HG02588 (cell line): Measurements from ENCODE around the gene LSM12.
"Not testable (repeated sequence)": the region's sequence is repeated elsewhere in the genome, so short reads cannot be mapped to it uniquely, and the experiment has no call there.

Source experiments
- ATAC-seq: cut with Tn5 transposase; IDR thresholded peaks from one replicate; pipeline ENCODE4 v1.9.1; 2021; ENCODE audit warnings: mild to moderate bottlenecking, moderate library complexity; ENCODE audit not compliant: unreplicated experiment

Gene LSM12

GRCh38 chr17:44066204-44066930 lies at the start of gene LSM12:
LSM12 (minus strand) TSS chr17:44066671; CDS start chr17:44066587, 84 bp downstream.
- ATAC-seq: peak; percentile 61

- no peak for ATAC-seq
Measured at GRCh38 chr17:44115585-44116415, 49.3 kb upstream of the LSM12 start.

- ATAC-seq: no peak
Measured at GRCh38 chr17:44113868-44114840, 47.7 kb upstream of the LSM12 start.

DNA sequence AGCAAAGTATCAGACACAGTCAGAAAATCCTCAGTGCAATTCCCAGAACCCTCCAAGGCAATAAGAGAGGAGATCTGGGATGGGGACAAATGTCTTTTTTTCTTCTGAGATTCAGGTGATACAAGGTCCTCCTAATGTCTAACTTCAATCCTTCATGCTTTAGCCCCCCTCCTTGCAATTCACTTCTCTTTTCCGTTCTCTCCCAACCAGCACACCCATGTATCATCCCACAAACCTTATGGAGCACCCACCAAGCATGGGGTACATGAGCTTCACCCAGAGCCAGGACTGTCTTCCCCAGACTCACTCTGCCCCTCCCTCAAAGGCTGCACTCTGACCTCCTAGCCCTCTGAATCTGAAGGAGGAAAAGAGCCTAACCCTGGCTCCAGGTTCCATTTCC lies 46.9 kb upstream of the LSM12 start:
- no peak for ATAC-seq

DNA sequence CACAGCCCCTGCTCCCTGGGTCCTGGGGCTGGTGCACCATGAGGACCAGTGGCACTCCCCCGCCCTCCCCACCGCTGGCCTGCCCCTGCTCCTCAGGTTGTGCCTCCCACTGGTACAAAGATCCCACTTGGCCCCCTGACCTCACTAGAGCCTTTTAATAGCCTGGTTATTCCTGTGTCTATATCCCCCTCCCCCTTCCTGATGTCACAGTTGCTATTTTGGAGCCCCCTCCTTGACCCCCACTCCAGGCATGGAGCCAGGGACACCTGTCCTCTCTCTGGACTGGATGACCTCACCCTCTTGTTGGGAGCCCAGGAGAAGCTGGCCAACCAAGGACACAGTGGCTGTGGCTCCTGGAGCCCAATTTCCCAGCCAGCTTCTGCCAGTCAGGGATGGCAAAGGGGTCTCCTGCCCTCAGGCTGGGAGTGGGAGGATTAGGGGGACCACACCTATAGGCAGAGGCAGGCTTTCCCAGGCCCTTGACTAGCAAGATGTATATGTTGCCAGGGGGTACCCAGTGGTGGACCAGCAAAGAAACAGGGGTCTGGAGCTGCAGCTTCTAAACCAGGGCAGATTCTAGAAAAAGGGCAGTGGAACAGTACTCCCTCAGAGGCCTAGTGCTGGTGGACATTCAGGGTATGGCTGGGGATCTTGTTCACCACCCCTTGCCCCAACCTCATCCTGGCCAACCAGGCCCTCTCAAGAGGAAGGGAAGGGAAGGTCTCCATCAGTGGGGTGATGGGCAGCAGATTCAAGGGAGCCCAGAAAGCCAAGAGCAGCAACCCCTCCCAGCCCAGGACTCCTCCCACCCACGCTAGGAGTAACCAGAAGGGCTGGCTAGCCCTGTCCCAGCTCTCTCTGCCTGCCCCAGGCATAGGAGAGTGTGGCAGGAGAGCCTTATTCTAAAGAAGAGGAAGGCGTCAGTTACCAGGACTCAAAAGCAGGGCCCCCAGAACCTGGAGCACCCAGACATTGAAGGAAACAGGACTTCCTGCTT lies 46.1 kb upstream of the LSM12 start:
- no peak for ATAC-seq

GRCh38 chr17:44111777-44112176 lies 45.3 kb upstream of the LSM12 start:
- no peak for ATAC-seq

DNA sequence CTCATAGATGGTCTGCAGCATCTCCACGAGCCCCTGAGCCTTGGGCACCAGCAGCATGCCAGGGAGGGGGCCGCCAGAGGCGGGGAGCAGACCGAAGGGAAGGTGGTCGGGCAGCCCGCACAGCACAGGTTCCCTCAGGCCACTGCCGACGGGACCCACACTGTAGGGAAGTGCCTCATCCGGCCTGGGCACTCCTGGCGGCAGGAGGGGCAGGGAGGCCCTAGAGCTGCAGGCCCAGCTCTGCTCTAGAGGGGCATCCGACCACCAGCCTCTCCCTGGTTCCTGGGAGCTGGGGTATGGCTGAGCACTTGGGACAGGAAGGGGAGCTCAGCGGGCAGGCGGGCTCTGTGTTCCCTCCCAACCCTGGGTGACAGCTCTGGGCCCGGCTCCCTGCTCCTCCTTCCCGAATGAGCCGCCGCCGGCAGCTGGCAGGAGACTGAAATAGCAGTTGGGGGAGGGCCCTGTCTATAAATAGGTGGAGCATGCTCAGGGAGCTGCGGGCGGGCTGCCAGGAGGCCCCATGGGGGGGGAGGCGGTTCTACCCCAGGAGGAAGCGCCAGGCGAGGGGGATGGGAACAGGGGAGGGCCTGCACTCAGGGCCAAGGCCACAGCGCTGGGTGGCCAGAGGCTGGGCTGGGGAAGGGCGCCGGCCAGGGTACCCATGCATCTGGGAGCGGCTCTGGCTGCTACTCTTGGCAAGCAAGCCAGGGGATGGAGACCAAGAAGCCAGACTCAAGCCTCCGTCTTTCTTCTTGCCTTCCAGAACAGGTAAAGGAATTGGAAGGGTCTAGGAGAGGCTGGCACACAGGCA lies 44.6 kb upstream of the LSM12 start:
- ATAC-seq: peak; percentile 75

GRCh38 chr17:44110011-44110686 lies 43.7 kb upstream of the LSM12 start:
- no peak for ATAC-seq

DNA sequence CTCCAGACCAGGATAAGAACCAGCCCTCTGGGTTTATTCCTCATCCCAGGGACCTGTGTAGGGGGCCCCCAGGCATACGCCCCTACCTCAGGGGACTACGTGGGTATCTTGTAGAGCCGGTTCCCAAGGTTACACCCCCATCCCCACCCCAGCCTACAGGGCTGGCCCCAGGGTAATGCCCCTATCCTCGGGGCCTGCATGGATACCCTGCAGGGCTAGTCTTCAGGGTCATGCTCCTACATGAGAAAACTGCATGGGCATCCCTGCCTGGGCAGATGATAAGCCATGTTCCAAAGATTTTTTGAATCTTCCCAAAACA lies 42.8 kb upstream of the LSM12 start:
- ATAC-seq: no peak

- ATAC-seq: no peak
Measured at GRCh38 chr17:44108440-44109311, 42.2 kb upstream of the LSM12 start.

- no peak for ATAC-seq
Measured at GRCh38 chr17:44106801-44107200, 40.3 kb upstream of the LSM12 start.

GRCh38 chr17:44105941-44106340 lies 39.5 kb upstream of the LSM12 start:
- no peak for ATAC-seq

DNA sequence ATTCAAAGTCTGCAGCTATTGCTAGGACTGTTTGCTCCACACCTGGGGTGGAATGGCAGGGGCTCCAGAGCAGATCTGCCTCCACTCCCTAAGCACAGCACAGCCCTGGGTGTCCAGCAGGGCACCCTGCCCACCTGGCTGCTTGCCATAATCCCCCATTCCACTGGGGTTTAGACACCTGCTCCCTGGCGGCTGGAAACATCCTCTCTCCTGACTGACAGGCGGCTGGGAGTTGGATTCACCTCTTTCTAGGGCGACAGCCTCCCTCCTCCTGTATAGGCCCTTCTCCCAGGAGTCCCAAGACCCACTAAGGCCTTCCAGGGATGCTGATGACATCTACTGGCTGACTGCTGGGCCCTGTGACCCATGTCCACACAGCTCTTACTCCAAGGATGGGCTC lies 39.0 kb upstream of the LSM12 start:
- ATAC-seq: no peak

DNA sequence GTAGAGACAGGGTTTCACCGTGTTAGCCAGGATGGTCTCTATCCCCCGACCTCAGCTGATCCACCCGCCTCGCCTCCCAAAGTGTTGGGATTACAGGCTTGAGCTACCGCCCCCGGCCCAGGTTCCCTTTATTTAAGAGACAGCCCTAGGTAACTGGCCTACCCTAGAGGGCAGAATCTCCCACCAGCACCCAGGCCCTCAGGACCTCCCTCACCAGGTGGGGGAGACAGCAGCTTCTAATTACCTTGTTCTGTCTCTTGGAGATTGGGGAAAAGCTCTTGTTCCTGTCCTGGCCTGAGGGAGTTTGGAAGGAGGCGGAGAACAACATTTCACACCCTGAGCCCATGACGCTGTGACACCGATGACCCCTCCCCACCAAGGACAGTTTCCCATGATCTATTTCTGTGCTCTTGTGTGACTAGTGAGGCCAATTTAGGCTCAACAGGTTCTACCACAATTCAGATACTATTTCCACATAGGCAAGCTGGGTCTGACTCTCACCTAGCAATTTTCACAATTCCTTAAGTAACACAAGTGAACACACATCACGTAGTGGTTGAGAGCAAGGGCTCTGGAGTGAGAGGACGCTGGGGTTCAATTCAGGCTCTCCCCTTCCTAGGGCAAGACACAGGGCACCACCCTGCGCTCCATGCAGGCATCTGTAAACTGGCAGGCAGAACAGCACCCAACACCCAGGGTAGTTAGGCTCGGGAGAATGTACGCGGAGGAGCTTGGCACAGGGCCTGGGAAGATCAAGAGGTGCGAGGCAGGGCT lies 36.6 kb upstream of the LSM12 start:
- ATAC-seq: no peak

DNA sequence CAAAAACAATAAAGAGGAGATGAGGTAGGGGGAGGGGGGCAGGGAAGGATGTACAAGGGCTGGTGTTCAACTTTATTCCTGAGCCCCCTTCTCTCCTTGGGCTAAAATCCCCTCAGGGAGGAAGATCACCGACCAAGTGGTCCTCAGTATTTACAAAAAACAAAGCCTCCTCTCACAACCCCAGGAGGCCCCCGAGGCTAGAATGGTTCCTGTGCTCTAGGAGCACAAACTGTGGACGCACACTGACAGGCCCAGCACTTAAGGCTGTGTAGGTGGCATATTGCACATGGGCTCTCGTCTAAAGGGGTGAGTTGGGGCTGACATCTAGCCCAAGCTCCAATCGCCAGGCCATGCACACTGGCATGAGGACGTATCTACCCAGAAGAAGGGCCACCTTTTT lies 35.4 kb upstream of the LSM12 start:
- ATAC-seq: not testable (repeated sequence)

GRCh38 chr17:44097110-44097958 lies 30.9 kb upstream of the LSM12 start:
- no peak for ATAC-seq
